GM08714 (cell line): ENCODE results near the gene NDUFA1.
"Not testable (repeated sequence)": the region's sequence is repeated elsewhere in the genome, so short reads cannot be mapped to it uniquely, and the experiment has no call there.

Source experiments
- H3K4me3 ChIP-seq: fragments of 200-500 bp; sonication (Bioruptor generic); 2 replicates; pipeline ENCODE4 v1.5.1; 2014; ENCODE audit warnings: mild to moderate bottlenecking, low read length, inconsistent platforms
- ZNF274 ChIP-seq: IDR thresholded peaks from 2 replicates; pipeline ENCODE4 v1.6.1; 2012; ENCODE audit warnings: mild to moderate bottlenecking, low read depth, low read length

Gene NDUFA1

DNA sequence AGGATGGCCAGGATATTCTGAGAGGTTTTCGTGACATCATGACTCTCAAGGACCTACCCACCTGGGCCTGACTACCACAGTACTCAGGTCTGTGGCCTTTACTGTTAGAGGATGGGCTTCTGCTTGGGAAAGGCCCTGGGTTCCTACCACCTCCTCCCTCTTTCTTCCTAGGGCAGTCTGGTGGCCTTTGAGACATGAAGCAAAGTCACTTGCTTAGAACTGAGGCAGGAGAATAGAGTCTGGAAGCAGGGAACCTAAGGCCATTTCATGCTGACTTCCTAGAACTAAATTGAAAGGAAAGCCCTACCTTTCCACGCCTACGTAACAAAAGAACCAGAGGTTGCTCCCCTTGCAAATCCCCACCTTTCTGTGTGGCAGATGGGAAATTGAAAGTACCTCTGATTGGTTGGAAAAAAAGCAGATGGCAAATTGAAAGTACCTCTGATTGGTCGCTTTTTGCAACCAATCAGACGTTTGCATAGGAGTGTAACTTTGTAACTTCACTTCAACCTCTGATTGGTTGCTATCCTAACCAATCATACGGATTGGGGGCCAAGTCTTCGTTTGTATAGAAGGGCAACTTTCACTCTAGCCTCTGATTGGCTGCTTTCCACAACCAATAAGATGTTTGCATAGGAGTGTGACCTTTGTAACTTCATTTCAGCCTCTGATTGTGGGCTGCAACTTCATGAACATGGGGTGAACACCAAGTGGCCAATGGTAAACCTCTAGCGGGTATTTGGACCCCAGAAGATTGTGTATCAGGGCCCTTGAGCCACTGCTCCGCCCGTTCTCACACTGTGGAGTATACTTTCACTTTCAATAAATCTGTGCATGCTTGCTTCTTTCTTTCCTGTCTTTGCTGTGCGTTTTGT, 14.2 kb downstream of the NDUFA1 start:
- H3K4me3 ChIP-seq = no peak overlapping the region
- TF ChIP-seq ZNF274 = no peak

DNA sequence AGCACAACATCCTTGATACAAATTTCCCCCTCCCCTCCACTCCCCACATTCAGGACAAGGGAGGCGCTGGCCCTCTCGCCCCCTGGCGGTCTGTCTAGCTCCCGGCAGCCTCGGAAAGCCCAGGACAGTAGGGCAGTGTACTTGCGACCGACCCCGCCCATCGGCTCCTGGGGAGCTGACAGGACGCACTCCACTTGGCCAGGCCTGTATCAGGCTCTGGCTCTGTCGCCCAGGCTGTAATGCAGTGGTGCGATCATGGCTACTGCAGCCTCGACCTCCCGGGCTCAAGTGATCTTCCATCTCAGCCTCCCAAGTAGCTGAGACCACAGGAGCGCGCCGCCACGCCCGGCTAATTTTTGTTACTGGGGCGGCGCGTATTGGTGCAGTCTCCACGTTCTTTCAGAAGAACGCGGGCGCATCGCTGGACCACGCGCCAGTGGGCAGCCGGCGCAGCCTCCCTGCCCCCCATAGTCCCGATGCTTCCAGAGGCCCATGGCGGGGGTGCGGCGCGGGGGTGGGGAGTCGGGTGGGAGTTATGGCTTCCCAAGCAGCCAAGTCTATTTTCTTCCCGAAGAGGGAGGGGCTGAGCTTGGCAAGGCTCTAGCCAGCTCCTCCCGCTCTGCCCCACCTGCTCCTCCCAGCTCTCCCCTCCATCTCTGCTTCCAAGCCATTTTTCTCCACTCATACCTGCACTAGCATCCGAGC, 16.2 kb downstream of the NDUFA1 start:
- H3K4me3 ChIP-seq = peak overlapping the region; percentile 13; the same call in 1 of the 2 replicates
- no peak for TF ChIP-seq ZNF274

DNA sequence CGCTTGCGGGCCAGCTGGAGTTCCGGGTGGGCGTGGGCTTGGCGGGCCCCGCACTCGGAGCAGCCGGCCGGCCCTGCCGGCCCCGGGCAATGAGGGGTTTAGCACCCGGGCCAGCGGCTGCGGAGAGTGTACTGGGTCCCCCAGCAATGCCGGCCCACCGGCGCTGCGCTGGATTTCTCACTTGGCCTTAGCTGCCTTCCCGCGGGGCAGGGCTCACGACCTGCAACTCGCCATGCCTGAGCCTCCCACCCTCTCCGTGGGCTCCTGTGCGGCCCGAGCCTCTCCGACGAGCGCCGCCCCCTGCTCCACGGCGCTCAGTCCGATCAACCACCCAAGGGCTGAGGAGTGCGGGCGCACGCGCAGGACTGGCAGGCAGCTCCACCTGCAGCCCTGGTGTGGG, 19.0 kb downstream of the NDUFA1 start:
- H3K4me3 ChIP-seq = not testable (repeated sequence)

GRCh38 chrX:119891961-119892692, 20.5 kb downstream of the NDUFA1 start:
- H3K4me3 ChIP-seq = not testable (repeated sequence)

DNA sequence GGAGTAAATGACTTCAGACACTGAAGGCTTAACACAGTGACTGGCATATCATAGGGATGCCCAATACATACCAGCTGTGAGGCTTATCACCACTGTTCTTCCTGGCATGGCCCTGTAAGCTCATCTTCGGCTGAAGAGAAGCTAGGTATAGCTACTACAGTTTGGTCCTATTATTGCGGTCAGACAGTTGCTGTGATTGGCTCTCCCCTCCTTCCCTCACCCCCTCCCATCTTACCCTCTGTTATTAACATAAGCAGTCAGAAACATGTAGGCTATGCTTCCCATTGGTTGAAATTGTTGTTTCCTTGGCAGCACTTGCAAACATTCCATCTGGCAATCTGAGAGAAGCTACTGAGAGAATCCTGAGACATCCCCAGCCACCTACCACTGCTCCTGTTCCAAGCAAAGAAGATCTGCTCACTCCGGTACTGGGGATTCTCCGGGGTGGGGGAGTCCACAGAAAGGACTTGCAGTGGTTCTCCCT, 24.3 kb downstream of the NDUFA1 start, which contains the start of gene AKAP14:
Gene AKAP14 (plus strand): TSS at position 51 of the 484 bp plus-strand sequence. CDS start 7,331 bp downstream, outside the sequence.
- no peak within 1 kb of the TSS for H3K4me3 ChIP-seq
- no peak for TF ChIP-seq ZNF274

DNA sequence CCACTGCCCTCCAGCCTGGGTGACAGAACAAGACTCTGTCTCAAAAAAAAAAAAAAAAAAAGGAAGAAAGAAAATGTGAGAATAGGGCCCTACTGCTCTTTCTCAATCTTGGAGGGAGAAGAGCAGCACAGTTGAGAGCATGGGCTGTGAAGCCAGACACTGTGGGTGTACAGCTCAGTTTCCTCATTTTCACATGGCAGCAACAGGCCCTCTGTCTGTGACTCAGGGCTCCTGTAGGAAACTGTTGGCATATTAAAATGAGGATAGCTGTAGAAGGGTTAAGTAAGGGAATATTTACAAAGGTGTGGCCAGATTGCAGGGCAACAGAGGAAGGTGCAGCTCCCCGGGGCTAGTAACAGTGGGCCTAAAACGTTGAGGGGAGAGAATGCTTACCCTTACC, 27.5 kb downstream of the NDUFA1 start:
- no peak overlapping the region for H3K4me3 ChIP-seq
- no peak for TF ChIP-seq ZNF274

DNA sequence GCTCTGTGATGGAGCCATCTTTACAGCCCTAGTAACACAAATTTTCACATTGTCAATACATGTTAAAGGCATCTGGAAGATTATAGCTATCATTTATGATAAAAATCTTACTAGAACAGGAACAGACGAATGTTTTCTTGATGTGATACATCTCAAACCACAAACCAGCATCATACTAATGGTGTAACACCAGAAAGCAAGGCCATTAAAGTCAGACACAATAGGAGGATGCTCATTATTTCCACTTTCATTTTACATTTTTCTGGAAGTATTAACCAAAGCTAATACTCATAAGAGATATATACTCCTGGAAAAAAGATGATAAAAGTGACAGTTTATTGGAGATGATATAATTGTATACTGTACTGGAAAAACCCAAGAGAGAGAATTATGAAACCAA, 29.3 kb downstream of the NDUFA1 start:
- no peak for TF ChIP-seq ZNF274
- H3K4me3 ChIP-seq = no peak overlapping the region

DNA sequence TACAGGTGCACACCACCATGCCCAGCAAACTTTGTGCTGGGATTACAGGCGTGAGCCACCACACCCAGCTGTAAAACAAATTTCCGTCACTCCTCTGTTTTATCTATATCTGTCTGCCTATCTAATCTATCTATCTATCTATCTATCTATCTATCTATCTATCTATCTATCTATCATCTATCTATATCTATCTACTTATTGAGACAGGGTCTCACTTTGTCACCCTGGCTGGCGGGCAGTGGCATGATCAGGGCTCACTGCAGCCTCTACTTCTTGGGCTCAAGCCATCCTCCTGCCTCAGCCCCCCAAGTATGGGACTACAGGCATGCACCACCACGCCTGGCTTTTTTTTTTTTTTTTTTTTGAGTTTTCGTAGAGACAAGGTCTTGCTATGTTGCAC, 44.7 kb downstream of the NDUFA1 start:
- TF ChIP-seq ZNF274 = no peak
- no peak overlapping the region for H3K4me3 ChIP-seq

DNA sequence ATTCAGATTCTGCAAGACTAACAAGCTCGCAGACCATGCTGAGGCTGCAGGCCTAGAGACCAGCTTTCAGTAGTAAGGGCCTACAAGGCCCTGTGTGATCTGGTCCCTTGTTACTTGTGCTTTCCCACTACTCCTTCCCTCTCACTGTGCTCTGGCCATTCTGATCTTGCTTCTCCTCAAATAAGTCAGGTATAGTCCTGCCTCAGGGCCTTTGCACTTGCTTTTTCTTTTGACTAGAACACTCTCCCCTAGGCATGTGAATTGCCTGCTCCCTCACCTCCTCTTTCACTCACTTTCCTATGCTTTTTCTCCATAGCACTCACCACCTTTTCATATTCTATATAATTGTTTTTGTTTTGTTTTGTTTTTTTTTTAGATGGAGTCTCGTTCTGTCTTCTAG, 46.2 kb downstream of the NDUFA1 start:
- H3K4me3 ChIP-seq = no peak overlapping the region
- no peak for TF ChIP-seq ZNF274

DNA sequence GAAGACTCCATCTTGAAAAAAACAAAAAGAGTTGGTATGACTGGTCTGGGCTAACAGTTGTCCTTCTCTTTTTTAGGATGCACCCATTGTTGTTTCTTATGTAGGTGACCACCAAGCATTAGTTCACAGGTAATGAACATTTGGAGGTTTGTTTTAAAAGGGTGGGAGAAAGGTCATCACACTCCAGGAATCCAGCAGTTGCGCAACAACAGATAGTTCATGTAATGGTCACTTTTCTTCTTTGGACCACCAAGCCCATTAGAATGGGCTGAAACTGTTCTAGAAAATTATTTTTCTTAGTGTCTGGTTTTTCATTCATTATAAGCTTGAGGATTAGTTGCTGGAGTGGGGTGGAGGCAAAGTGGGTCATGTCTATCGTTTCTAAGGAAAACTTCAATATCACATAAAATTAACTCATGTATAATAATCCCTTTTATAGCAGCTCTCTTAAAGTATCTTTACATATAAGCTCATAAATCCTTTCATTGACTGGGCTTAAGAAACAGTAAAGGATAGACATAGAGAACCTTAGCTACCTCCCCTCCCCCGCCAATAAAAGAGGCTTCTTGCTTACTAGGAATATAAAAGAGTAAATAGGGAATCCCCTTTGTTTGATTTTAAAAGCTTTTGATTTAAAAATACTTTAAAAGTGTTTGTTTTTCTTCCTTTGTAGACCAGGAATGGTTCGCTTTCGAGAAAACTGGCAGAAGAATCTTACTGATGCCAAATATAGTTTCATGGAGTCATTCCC, 48.4 kb downstream of the NDUFA1 start:
- no peak for TF ChIP-seq ZNF274
- H3K4me3 ChIP-seq = no peak overlapping the region

DNA sequence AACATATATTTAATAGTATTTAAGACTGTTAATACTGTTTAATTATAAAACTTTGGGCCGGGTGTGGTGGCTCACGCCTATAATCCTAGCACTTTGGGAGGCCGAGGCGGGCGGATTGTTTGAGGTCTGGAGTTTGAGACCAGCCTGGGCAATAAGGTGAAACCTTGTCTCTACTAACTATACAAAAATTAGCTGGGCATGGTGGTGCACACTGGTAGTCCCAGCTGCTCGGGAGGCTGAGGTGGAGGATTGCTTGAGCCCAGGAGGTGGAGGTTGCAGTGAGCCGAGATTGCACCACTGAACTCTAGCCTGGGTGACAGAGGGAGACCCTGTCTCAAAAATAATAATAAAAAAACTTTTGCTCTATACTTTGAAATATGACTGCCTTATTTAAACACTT, 50.8 kb downstream of the NDUFA1 start:
- H3K4me3 ChIP-seq = not testable (repeated sequence)
